HG02970 (cell line): Measurements from ENCODE around the gene KRTAP5-5.
"Not testable (repeated sequence)": the region's sequence is repeated elsewhere in the genome, so short reads cannot be mapped to it uniquely, and the experiment has no call there.

Experiments used
- ATAC-seq: cut with Tn5 transposase; IDR thresholded peaks from one replicate; pipeline ENCODE4 v1.9.1; 2021; ENCODE audit warnings: mild to moderate bottlenecking, moderate library complexity, moderate number of reproducible peaks; ENCODE audit not compliant: unreplicated experiment, low FRiP score

KRTAP5-5 gene

DNA sequence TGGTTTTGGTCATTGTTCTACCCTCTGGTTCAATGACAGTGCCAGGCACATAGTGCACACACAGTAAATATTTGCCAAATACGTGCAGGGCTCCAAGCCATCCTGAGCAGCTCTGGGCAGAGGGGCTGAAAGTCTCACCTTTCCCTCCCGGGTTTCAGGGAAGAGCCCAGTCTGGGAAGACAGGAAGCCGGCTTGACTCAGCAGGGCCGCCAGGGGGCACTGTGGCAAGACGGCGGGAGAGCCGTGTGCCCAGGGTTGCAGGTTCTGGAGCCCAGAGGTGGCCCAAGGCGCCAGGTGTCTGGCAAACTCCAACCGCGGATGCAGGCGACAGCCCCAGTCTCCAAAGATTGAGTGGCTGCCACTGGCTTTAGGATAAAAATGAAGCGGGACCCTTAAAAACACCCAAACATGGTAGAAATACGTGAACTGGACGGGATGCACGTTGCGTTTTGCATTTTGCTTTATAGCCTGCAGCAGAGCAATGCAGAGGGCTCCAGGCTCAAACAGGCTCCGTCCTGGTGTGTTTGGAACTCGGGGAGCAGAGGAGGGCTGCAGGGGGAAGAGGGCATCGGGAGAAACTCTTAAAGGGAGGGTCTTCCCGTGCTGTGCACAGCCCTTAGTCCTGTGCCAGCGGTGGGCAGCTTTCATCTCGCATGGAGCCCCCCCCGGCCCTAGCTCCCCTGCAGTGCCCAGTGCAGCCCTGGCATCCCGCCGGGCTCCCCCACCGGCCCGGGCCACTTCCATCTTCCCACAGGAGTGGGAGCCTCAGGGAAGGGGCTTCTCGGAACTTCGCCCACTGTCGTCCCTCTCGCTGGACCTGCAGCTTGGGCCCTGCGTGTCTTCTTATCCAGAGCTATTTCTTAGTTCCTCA lies 10.7 kb downstream of the KRTAP5-5 start:
- ATAC-seq, result no peak

DNA sequence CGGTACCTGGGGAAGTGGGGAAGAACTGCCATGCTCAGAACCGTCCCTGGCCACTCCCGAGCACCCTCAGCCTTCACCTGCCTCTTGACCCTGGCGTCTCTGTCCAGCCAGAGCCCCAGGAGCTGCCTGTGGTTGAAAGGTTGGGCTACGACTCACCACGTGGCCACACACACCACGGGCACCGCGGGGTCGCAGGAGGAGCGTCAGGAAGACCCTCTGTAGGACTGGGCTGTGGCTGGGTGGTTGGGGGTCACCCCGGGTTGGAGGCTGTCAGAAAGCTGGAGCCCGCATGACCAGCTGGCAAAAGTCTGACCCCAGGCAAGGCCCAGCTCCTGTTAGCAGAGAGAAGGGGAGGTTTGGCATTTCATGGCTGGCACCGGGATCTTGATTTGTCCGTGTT lies 11.5 kb downstream of the KRTAP5-5 start:
- no peak for ATAC-seq

DNA sequence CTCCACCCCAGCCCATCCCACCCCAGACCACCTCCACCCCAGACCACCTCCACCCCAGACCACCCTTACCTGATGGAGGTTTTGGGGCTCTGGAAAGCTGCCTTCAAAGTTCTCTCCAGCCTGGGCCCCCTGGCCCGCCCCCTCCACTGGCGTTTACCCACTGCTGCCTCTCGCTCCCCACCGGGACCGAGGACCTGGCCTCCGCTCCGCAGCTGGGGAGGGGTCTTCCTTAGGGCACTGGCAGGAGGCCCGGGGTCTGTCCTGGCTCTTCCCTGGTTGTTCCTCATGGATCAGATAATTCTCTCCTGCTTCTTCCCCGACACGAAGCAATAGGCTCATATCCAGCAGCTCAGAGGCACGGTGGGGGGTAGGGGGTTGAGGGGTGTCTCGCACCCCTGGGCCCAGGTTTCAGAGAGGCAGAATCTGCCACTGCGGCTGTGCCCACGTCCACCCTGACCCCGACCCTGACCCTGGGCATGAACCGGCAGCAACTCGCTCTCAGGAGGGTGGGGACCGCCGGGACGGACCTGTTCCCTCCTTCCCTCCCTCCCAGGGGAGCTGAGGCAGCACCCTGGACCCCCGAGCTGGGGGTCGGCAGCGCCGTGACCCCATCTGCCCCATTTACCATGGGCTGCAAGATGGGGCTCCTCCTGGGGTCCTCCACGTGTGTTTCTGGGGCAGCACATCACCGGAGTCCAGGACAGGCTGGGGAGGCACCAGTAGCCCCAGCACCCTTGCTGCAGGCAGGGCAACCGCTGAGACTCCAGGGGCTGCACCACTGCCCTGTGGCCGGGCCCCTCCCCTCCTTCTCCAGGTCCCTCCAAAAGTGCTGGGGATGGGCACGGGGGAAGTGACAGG lies 12.9 kb downstream of the KRTAP5-5 start:
- ATAC-seq, result no peak

DNA sequence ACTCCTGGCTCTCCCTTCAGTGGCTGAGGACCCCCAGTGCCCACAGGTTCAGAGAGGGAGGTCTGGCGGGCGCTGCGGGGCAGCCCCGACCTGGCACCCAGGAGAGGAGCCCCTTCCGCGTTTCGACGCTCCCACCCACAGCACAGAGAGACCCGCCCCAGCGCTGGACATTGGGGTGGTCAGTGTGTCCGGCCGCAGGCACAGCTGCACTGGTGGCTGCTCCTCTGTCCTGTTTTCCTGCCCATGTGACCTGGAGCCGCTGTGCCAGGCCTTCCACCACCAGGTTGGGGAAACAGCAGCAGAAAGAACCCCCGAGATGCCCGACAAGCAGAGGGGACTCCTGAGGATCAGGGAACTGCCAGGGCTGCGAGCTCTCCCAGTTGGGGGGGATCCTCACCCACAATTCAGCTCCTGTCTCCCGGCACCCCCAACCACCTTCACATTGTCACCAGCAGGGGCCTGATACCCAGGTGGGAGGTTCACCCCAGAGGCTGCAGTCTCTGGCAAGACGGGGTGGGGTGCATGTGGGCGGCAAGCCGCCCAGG lies 13.6 kb downstream of the KRTAP5-5 start:
- ATAC-seq, result no peak

DNA sequence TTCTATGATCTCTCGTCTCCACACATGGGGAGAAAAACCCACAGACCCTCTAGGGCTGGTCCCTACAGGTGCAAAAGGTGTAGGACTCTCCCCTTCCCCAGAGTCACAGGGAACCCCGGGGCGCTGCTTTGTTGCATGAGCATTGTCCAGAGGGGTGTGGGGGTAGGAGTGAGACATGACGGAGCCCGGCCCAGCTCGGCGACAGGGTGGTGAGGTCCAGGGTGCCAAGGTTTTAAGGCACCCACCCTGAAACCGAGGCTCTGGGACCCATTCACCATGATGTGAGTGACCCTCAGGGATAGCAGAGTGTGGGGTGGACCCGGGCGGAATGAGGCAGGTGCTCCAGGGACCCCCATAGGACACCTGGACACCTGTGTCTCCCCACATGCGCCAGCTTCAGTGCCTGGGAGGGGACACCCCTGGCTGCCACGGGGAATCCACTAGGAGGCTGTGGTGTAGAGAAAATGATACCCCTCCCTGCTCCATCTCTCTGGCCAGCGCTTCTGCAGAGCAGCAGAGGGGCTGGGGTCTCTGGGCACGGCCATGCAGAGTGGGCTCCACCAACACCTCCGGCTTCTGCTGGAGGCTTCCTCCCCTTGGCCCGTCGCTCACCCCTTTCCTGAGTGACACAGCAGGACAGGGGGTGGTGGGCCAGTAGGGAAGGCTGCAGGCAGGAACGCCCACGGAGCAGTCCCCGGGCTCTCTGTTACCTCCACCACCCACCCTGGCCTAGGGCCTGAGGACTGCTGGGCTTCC lies 15.2 kb downstream of the KRTAP5-5 start:
- no peak for ATAC-seq

DNA sequence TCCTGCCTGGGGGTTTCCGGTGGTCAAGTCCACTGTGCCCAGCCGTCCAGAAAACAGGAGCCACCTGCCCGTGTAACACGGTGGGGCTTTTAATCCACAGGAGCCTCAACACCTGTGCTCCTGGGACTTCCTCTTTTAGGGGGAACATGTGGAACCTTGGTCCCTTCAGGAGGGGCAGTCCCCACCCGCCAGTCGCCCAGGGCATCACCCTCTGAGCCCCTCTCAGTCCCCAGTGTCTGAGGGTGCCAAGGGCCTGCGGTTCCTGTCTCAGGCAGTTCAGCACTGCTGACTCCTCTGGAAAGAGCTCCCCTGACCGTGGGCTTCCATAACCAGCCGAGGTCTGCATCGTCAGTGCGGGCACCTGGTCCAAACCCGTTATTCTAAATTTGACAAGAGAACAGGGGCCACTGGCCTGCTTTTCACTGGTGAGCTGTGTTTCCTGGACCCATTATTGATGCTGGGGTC lies 15.8 kb downstream of the KRTAP5-5 start:
- ATAC-seq, result no peak

DNA sequence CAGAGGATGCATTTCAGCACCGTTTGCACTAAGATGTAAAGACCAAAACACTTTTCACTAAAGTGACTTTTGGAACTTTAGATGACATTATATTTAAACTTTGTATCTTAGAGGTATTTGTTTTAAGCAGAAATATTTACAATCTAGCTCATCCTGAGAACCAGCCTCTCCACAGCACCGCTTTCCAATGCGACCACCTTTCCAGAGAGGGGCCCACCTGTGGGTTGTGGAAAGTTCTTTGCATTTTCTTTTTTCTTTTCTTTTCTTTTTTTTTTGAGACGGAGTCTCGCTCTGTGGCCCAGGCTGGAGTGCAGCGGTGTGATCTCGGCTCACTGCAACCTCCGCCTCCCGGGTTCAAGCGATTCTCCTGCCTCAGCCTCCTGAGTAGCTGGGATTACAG lies 17.0 kb downstream of the KRTAP5-5 start:
- not testable (repeated sequence) for ATAC-seq

DNA sequence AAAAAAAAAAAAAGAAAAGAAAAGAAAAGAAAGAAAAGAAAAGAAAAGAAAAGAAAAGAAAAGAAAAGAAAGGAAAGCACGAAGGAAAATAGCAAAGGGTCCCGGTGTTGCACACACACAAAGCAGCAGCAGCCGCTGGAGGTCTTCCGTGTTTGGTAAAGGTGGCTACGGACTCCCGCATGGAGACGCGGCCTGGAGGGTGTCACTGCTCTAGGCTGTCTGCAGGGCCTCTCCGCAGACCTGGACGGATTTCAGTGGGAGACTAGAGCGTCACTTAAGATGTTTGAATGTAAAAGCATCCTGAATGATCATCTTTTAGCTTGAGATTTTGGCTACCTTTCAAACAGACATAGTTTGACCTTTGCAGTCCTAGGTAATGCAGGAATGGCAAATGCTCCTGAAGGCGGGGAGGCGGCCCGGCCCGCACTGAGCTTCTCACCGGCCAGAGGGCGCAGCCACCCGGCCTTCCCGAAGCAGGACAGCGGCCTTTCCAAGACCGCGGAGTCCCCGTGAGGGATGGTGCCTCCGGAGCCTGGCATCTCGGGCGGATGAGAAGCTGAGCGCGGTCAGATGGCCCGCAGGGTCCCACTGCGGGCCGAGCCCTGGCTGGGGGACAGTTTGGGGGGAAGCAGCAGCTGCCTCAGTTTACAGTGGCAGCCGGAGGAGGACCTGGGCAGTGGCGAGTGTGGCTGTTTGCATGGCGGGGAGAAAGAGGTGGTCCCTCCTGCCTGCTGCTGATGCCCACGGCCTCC lies 18.5 kb downstream of the KRTAP5-5 start:
- no peak for ATAC-seq

DNA sequence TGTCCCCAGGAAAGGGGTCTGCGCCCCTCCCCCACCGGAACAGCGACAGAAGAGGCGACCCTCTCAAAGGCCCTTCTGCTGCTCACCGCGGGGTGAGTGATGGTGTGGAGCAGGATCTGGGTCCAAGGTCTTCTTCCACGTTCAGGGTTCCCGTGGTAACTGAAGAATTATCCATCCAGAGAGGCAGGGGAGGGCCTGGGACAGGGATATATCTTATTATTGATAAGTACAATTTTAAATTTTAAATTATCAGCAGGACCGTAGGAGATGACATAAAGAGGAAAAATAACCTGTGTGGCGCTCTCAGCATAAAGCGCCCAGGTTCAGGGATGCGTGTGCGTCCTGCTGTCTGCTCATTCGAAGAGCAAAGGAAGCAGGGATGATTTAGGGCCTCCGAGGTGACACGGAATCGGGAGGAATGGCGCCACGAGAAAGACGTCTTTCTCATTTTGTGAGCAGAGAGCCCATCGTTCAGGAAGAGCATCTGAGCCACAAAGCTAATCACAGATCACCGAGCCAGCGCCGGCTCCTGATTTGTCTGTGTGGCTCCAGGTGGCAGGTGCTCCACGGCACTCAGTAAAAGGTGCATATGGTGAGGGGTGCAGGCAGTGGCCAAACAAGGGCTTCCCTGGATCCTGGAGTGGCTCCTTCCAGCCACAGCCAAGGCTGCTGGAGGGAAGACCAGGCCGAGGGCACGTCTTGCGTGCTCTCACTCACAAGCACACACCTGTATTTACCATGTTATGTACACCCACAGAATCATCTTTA lies 19.3 kb downstream of the KRTAP5-5 start:
- ATAC-seq, result no peak

DNA sequence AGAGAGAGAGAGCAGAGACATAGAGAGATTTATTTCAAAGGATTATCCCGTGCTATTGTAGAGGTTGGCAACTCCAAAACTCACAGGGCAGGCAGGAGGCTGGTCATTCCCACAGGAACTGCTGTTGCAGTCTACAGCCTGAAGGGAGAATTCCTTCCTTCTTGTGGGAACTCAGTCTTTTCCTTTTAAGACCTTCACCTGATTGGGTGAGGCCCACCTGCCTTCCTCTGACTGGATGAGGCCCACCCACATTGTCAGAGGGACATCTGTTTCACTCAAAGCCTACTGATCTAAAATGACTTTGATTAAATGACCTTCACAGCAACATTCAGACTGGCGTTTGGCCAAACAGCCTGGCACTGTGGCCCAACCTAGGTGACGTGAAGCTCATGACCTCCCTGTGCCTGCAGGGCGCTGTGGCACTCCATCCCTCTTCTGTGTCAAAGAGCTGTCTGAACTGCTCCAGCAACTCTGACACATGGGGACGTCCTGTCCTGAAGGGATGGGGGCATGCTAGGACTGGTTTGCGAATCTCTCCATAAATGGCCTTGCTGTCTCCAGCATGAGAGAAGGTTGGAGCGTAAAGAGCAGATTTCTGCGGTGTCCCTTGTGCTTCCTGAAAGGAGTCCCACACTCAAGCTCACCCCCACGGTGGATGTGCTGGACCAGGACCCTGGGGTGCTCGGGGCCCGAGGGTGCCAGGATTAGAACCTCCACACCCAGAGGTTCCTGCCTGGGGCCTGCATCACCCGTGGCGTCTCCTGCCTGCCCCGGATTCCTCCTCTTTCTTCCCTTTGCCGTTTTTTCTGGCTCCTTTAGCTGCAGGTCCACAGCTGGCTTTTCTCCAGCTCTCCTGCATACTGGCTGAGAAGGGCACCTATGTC lies 20.7 kb downstream of the KRTAP5-5 start:
- no peak for ATAC-seq

DNA sequence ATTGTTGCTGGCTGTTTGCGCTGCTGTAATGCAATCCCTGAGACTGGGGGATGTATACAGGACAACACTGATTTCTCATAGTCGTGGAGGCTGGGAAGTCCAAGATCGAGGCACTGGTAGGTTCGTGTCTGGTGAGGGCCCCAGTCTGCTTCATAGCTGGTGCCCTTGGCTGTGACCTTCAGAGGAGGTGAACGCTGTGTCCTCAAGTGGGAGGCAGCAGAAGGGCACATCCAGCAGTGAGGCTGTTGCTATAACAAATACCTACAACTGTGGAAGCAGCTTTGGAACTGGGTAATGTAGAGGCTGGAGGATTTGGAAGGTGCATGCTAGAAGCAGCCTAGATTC lies 21.3 kb downstream of the KRTAP5-5 start:
- ATAC-seq, result no peak

DNA sequence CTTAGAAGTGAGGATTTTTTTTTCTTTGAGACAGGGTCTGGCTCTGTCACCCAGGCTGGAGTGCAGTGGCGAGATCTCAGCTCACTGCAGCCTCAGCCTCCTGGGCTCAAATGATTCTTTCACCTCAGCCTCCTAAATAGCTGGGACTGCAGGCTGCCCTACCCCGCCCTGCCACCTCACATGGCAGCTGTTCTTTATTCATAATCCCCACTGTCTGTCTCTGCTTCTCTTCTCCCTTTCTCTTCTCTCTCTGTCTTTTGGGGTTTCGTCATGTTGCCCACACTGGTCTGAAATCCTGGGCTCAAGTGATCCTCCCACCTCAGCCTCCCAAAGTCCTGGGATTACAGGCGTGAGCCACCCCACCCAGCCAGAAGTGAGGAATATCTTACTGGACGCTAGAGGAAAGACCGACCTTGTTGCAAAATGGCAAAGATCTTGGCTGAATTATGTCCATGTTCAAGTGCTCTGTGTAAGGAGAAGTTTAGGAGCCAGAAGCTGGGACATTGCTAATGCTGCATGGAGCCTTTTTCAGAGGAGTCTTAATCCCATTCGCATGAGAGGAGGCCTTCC lies 21.9 kb downstream of the KRTAP5-5 start:
- no peak for ATAC-seq

DNA sequence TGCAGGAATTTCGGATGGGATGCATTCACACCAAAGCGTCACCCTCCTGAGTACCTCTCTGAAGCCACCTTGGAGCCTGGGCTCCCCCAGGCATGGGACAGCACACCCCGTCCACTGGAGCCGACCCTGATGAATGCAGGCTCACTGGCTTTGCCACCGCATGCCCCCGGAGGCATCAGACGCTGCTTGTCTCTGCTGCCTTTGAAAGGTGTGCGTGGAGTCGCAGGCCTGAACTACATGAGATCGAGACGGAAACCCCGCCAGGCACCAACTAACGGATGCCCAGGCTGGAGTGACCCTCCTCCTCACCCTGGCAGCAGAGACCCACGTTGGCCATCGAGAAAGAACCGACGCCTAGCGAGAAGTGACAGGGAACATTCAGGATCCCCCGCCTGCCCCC lies 22.5 kb downstream of the KRTAP5-5 start:
- ATAC-seq, result no peak

DNA sequence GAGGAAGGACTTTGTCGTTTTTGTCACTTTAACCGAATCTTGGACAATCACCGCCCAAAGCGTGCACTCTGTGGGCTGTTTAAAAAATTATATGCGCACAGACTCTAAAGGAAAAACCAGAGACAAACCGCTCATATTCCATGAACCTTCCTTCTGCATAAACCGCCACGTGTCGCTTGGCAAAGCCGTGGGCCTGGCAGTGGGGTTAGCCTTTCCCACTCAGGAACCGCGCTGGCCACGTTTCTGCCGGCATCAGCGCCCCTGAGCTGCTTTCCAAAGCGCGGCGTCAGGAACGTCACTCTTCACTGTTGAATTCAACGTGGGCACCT lies 22.8 kb downstream of the KRTAP5-5 start:
- ATAC-seq, result no peak

DNA sequence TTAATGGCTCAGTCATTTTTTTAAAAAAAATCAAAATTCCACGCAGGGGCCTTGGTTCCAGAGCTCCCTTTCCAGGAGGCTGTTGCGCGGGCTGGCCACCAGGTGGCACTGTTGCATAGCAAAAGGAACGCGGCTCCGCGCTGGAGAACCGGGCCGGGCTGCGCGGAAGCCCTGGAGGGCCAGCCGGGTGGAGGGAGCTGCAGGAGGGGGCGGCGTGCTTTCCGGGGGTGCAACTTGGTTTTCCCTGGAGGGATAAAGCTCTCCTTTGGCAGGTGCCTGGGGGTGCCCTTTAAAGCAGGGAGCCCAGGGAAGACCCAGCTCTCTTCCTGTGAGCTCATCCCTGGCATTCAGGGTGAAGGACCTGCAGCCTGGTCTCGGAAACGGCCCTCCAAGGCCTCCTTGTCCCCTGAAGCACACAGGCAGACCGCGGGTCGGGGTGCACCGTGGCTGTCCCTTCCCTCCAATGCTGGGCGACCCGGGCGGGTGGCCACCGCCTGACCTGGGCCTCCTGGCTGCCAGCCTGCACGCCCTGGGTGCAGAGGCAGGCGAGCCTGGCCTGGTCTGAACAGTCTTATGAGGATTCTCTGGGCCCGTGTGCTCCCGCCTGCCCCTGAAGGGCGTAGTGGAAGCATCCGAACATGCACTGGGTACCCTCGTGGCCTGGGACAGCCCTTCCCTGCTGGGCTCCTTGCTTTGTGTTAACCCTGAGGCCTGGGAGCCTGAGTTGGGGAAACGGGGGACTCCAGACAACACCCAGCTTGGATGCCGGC lies 23.4 kb downstream of the KRTAP5-5 start:
- no peak for ATAC-seq

DNA sequence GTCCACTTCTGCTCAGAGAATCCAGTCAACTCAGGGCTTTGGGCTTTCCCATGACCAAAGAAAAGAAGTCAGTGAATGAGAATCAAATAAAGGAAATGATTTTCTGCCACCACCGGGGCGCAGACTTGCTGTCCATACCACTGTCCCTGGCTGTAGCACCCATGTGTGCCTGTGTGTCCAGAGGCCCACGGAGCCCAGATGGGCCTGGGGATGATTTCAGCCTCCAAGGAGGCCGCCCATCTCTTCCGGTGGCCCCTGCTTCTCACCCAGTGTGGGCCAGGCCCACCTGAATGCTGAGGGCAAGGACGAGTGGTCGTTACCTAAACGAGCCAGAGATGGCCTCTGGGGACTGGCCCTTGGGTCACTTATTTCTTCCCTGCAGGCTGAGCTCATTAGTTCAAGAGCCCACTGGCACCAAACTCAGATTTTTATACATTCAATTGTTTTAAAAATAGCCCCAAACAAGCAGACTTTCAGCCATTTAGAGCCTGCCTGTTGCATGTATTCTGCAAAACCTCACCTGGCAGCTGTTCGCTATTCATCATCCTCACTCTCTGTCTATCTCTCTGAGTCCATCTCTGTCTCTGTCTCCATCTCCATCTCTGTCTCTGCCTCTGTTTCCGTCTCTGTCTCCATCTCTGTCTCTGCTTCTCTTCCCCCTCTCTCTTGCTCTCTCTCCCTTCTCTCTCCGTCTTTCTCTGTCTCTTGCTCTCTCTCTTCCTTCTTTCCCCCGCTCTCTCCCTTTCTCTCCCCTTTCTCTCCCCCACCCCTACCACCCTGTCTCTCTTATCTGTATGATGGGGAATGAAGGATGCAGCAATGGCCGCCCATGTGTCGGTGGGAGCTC lies 24.2 kb downstream of the KRTAP5-5 start:
- ATAC-seq, result no peak
